Spinal cord (tissue), 10 donors: ENCODE data around the gene IL4R. TPM values are rescaled to one million over a fixed set of nuclear protein-coding genes. Genes with fewer than 3 reads are reported as not detected.
"Not testable (repeated sequence)": the region's sequence is repeated elsewhere in the genome, so short reads cannot be mapped to it uniquely, and the experiment has no call there.

Experiments used
- DNase-seq, 6 donors: peaks; one replicate each; pipeline versions ENCODE4 v3.0.0 to v3.0.0-alpha.2; 2013 to 2015; ENCODE audit warnings: low spot score in 6 of 6, low read depth in 4 of 6
- H3K27ac ChIP-seq: one replicate; pipeline ENCODE4 v1.5.1; 2013; ENCODE audit warnings: low read depth, low read length, control low read depth
- H3K27me3 ChIP-seq: one replicate; pipeline ENCODE4 v1.6.1; 2013; ENCODE audit warnings: low read length; ENCODE audit not compliant: control insufficient read depth, insufficient read depth
- H3K36me3 ChIP-seq: one replicate; pipeline ENCODE4 v1.6.1; 2013; ENCODE audit warnings: low read length; ENCODE audit not compliant: control insufficient read depth, insufficient read depth
- H3K4me1 ChIP-seq: one replicate; pipeline ENCODE4 v1.6.1; 2013; ENCODE audit warnings: low read length; ENCODE audit not compliant: control insufficient read depth, insufficient read depth
- H3K4me3 ChIP-seq: one replicate; pipeline ENCODE4 v1.5.1; 2013; ENCODE audit warnings: low read depth, low read length, control low read depth
- H3K9me3 ChIP-seq: one replicate; pipeline ENCODE4 v1.6.1; 2013; ENCODE audit warnings: low read length; ENCODE audit not compliant: control insufficient read depth, insufficient read depth
- WGBS: methylation state at CpG from one replicate; pipeline ENCODE4 v1.1.5; 2013; ENCODE audit warnings: missing lambda C conversion rate; ENCODE audit not compliant: insufficient coverage; 5-methylcytosine and 5-hydroxymethylcytosine counted together
- polyA plus RNA-seq, 2 donors: library from polyadenylated mRNA; unstranded; fragments of 120-200 nt; gene quantifications; one replicate each; pipeline ENCODE4 v1.2.1, GENCODE V29; 2013; ENCODE audit not compliant: insufficient read length in 2 of 2
- total RNA-seq, 2 donors: library from RNA; depleted of rRNA in 1 of 2; stranded (reverse); fragments of 120-200 nt in 1 of 2; fragments of >200 nt in 1 of 2; gene quantifications; one replicate each; pipeline versions ENCODE4 v1.2.3 to v1.2.4, GENCODE V29; 2013 to 2014
- donor health status: healthy.

Gene IL4R
- total and polyA plus RNA-seq, 4 donors, result 6.1 to 9.8 (median 9.0) TPM

GRCh38 chr16:27394516-27394915, 80.7 kb downstream of the IL4R start:
- Histone ChIP-seq H3K36me3 (no peaks in the 10 kb centered on the region), H3K4me3 (no peak overlapping the region), H3K4me1 (no peaks in the 10 kb centered on the region), H3K27ac (no peak overlapping the region), H3K9me3 (peaks cover 7% of the 10 kb centered on the region), H3K27me3 (no peaks in the 10 kb centered on the region)
- DNase-seq, result no peak

- peaks cover 15% of the 10 kb centered on the region for H3K4me1 ChIP-seq
- not testable (repeated sequence) for DNase-seq, H3K36me3 ChIP-seq, H3K27me3 ChIP-seq, H3K4me3 ChIP-seq, H3K27ac ChIP-seq, H3K9me3 ChIP-seq
- 93% methylated on average over 5 of the region's 15 CpGs for WGBS
Observed at GRCh38 chr16:27398341-27398893, 84.6 kb downstream of the IL4R start.

- WGBS, result 93% methylated on average over 4 of the region's 8 CpGs
- Histone ChIP-seq H3K36me3 (no peaks in the 10 kb centered on the region), H3K27ac (no peak overlapping the region), H3K4me3 (no peak overlapping the region), H3K4me1 (peaks cover 15% of the 10 kb centered on the region), H3K27me3 (no peaks in the 10 kb centered on the region), H3K9me3 (peaks cover 5% of the 10 kb centered on the region)
- DNase-seq, result no peak
Observed at GRCh38 chr16:27398894-27399853, 85.4 kb downstream of the IL4R start.

- H3K36me3 ChIP-seq, result no peaks in the 10 kb centered on the region
- no peak for DNase-seq
- H3K4me3 ChIP-seq, result no peak overlapping the region
- no CpG with 5 or more reads among the region's 2 CpGs for WGBS
- peaks cover 15% of the 10 kb centered on the region for H3K4me1 ChIP-seq
- H3K9me3 ChIP-seq, result peaks cover 5% of the 10 kb centered on the region
- H3K27ac ChIP-seq, result no peak overlapping the region
- no peaks in the 10 kb centered on the region for H3K27me3 ChIP-seq
Observed at GRCh38 chr16:27399969-27400368, 86.2 kb downstream of the IL4R start.

- no peaks in the 10 kb centered on the region for H3K27me3 ChIP-seq
- WGBS, result 68% methylated on average over 8 of the region's 11 CpGs
- H3K4me3 ChIP-seq, result no peak overlapping the region
- H3K9me3 ChIP-seq, result peaks cover under 1% of the 10 kb centered on the region
- H3K27ac ChIP-seq, result no peak overlapping the region
- no peaks in the 10 kb centered on the region for H3K36me3 ChIP-seq
- DNase-seq, result peak in 1 of 6 donors; percentile 17
- peaks cover 19% of the 10 kb centered on the region for H3K4me1 ChIP-seq
Observed at GRCh38 chr16:27400751-27401620, 87.2 kb downstream of the IL4R start.

GRCh38 chr16:27401768-27402568, 88.2 kb downstream of the IL4R start, which contains the start of gene IL21R:
Gene IL21R (plus strand): TSS chr16:27402174. CDS start chr16:27430072, 27,898 bp downstream.
- Histone ChIP-seq H3K4me3 (no peak within 1 kb of the TSS), H3K36me3 (no peaks in the 10 kb centered on the region), H3K4me1 (peaks cover 22% of the 10 kb centered on the region), H3K27ac (no peak within 1 kb of the TSS), H3K27me3 (no peaks in the 10 kb centered on the region), H3K9me3 (no peaks in the 10 kb centered on the region)
- peak in 1 of 6 donors; percentile 27 for DNase-seq
- WGBS, result 29% methylated on average over 23 of the region's 23 CpGs

GRCh38 chr16:27402569-27402963, 88.8 kb downstream of the IL4R start:
- DNase-seq, result no peak
- no peaks in the 10 kb centered on the region for H3K9me3 ChIP-seq
- H3K36me3 ChIP-seq, result no peaks in the 10 kb centered on the region
- no peak overlapping the region for H3K27ac ChIP-seq
- H3K4me1 ChIP-seq, result peaks cover 22% of the 10 kb centered on the region
- no peak overlapping the region for H3K4me3 ChIP-seq
- WGBS, result 79% methylated on average over 8 of the region's 8 CpGs
- H3K27me3 ChIP-seq, result no peaks in the 10 kb centered on the region

GRCh38 chr16:27402964-27403600, 89.3 kb downstream of the IL4R start:
- H3K36me3 ChIP-seq, result no peaks in the 10 kb centered on the region
- H3K27me3 ChIP-seq, result no peaks in the 10 kb centered on the region
- DNase-seq, result no peak
- H3K4me1 ChIP-seq, result peaks cover 22% of the 10 kb centered on the region
- no peaks in the 10 kb centered on the region for H3K9me3 ChIP-seq
- H3K27ac ChIP-seq, result no peak overlapping the region
- 84% methylated on average over 19 of the region's 20 CpGs for WGBS
- no peak overlapping the region for H3K4me3 ChIP-seq
